Fibroblast of the aortic adventitia (primary cell): ENCODE data around the gene CCNY. TPM values are rescaled to one million over a fixed set of nuclear protein-coding genes. Genes with fewer than 3 reads are reported as not detected.

Source experiments
- DNase-seq: peaks from one replicate; pipeline ENCODE4 v3.0.0-alpha.2; 2010; ENCODE audit warnings: low read depth
- H3K4me3 ChIP-seq: 2 replicates; pipeline ENCODE4 v1.5.1; 2011; ENCODE audit warnings: low read depth, mild to moderate bottlenecking, control low read depth, low read length, moderate library complexity
- total RNA-seq: library from RNA; depleted of rRNA; stranded (reverse); fragments of >200 nt; gene quantifications from 2 replicates; pipeline ENCODE4 v1.2.3, GENCODE V29; 2012; ENCODE audit warnings: low replicate concordance
- TF ChIP-seq, protein P1 (sequence below): IDR thresholded peaks from 2 replicates; pipeline ENCODE4 v1.5.1; 2011; ENCODE audit warnings: mild to moderate bottlenecking, low read length, control low read depth, inconsistent platforms; ENCODE audit not compliant: insufficient read depth

The CCNY gene
- total RNA-seq, 1 donor, result 55.4 TPM

DNA sequence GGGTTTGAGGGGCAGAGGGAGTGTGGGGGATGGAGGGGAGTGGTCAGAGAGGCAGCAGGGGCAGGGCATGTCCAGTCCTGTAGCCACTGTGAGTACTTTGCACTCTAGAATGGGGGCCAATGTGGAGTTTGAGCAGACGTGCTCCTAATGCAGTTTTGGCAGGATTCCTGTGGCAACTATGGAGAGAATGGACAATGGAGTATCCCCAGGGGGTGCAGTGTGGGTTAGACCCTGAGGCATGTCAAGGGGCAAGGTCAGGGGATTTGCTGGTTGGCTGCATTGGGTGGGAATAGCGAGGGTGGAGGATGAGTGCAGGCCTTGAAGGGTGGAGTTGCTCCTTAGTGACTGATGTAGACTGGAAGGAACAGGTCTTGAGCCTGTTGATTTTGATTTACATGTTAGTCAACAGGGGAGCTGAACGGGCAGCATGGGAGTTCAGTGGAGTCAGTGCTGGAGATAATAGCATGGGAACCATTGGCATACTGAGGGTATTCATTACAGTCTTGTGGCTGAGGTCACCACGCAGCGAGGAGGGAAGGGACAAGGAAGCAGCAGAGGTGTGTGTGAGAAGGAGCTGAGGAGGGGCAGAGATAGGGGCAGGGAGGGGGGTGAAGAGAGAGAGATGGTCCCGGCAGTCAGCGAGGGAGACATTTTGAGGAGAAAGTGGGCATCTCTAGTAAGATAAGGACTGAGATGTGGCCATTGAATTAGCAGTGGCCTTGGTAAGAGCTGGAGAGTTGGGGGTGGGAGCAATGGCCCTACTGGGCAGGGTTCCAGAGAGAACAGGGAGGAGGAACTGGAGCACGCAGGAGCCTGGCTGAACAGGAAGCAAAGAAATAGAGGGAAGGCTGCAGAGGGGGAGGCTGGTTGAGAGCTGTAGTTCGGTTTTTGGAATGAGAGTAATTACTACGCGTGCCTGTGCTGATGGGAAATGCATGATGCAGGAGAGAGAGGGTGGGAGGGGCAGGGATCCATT lies 112.7 kb downstream of the CCNY start:
- peak; percentile 14 for DNase-seq
- TF ChIP-seq, protein P1, sequence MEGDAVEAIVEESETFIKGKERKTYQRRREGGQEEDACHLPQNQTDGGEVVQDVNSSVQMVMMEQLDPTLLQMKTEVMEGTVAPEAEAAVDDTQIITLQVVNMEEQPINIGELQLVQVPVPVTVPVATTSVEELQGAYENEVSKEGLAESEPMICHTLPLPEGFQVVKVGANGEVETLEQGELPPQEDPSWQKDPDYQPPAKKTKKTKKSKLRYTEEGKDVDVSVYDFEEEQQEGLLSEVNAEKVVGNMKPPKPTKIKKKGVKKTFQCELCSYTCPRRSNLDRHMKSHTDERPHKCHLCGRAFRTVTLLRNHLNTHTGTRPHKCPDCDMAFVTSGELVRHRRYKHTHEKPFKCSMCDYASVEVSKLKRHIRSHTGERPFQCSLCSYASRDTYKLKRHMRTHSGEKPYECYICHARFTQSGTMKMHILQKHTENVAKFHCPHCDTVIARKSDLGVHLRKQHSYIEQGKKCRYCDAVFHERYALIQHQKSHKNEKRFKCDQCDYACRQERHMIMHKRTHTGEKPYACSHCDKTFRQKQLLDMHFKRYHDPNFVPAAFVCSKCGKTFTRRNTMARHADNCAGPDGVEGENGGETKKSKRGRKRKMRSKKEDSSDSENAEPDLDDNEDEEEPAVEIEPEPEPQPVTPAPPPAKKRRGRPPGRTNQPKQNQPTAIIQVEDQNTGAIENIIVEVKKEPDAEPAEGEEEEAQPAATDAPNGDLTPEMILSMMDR, result no peak
- H3K4me3 ChIP-seq, result no peak overlapping the region

DNA sequence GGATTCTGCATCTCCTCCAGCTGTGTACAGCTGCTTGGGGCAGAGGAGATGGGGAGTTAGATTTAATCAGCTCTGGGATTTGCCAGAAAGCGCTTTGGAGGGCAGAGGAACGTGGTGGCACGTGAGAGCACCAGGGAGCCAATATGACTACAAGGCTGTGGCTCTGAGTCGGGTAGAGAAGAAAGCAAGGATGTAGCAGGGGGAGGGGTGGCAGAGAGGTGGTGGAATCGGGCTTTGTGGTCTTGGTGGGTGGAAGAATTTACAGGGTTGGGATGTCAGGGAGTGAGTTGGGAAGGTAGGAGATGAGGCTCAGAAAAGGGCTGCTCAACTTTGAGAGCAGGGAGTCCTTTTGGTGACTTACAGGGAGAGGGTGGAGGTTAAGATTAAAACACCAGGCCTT lies 113.6 kb downstream of the CCNY start:
- DNase-seq, result no peak
- no peak overlapping the region for H3K4me3 ChIP-seq
- TF ChIP-seq, protein P1, result no peak

DNA sequence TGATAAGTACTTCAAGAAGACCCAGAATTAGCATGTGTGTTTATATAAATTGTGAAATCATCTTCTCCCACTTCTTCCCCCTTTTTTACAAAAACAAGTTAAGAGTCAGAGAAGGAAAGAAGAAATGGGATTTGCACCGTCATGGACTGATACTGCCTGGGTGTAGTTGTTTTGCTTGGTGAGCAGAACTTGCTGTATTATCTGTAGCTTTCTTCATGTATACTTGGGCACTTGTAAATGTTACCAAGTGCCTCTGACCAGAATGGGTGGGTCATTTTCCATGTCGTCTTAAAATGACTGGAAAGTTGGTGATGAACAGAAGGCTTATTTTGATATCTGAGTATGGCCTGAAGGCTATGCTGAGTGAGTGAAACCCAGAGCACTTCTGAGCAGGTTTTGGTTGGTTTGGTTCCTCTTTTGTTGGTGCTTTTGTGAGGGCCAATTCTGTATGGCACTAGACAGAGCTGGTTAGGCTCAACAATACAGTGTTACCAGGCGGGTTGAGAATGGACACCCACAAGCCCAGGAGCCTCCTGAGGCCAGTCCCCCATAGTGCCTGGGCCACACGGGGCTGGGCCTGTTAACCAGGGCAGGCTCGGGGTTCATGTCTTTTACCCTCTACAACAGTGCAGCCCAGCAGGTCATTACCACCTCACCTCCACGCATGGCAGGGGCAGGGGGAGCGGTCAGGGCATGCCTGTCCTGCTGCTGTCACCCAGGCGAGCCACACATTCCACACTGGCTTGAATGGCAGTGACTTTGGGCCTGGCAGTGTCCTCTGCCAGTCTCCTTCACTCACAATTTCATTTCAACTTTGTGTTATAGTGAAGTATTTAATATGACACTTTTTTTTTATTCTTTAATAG lies 115.1 kb downstream of the CCNY start:
- peak; percentile 68 for DNase-seq
- H3K4me3 ChIP-seq, result no peak overlapping the region
- TF ChIP-seq, protein P1, result no peak

DNA sequence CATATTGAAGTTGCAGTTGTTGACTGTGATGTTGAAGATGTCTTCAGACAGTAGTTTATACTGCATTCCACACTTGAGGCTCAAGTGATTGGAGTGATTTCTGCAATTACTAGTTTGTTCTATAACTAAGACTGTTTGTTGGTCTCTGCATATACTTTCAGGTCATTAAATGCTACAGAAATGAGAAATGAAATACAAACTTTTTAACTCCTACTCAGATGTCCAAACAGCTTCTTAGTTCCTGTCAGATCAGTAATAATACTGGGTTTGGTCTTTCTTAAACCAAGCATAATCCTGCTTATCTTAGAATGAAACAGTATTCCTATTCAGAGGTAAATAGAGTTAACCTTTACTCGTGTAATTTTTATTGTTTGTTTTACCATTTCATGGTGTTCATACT lies 115.9 kb downstream of the CCNY start:
- TF ChIP-seq, protein P1, result no peak
- no peak for DNase-seq
- no peak overlapping the region for H3K4me3 ChIP-seq

DNA sequence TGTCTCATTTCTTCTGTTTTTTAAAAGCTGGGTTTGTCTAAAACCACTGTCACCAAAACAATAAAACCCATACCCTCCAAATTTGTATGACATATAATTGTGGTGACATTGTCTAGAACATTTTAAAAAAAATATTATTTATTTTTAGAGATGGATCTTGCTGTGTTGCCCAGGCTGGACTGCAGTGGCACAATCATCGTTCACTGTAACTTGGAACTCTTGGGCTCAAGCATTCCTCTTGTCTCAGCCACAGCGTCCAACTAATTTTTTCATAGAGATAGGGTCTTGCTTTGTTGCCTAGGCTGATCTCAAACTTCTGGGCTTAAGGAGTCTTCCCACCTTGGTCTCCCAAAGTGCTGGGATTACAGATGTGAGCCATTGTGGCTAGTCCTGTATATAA lies 116.5 kb downstream of the CCNY start:
- DNase-seq, result no peak
- TF ChIP-seq, protein P1, result no peak

DNA sequence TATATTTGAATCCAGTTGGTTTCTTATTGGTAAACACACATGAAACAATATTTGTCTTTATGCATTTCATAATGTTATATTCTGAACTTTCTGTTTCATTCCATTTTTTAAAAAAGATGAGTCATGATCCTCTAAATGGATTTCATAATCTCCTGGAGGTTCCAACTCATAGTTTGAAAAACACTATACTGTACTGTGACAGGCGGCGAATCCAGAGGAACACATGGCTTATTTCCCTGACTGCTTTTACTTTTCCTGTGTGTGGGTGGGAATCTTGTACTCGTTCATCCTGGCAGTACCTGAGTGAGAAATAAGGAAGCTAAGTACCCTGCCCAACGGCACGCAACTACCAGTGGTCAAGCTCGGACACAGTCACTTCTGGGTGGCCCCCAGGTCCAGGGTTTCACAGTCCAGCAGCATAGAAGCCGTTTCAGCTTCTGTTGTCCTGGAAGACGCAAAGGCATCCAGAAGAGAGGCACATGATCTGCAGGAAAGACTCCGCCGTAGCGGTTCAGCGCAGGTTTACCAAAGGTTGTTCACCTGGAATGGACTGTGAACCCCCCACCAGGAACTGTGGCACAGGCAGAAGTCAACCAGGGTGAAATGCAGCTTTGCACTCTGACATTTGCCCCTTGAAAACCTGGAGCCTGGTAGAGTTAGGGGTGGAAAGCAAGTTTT lies 117.7 kb downstream of the CCNY start:
- peak; percentile 78 for DNase-seq
- TF ChIP-seq, protein P1, result no peak
- H3K4me3 ChIP-seq, result peak overlapping the region; percentile 47

More for the DNA sequence above, 116.5 kb downstream of the CCNY start:
- H3K4me3 ChIP-seq, result no peak overlapping the region
